A549 (cell line): ENCODE measurements around the gene SENP5.

ENCODE experiments used
- EHMT2 ChIP-seq: fragments of 200-600 bp; sonication (generic); IDR thresholded peaks from 2 replicates; pipeline ENCODE4 v1.6.1; 2016; ENCODE audit warnings: antibody characterized with exemption, low read depth, mild to moderate bottlenecking, moderate library complexity
- MAFK ChIP-seq: fragments of 450-650 bp; IDR thresholded peaks from 2 replicates; pipeline ENCODE4 v1.6.1; 2014; ENCODE audit not compliant: partially characterized antibody
- PBX3 ChIP-seq: IDR thresholded peaks from 2 replicates; pipeline ENCODE4 v1.6.1; 2012
- POLR2A ChIP-seq: IDR thresholded peaks from 2 replicates; pipeline ENCODE4 v1.6.1; 2012; ENCODE audit warnings: mild to moderate bottlenecking, low read length
- TF ChIP-seq, protein P1 (sequence below): fragments of >200 bp; sonication (Bioruptor Twin); formaldehyde crosslinking; IDR thresholded peaks from 3 replicates; pipeline ENCODE4 v1.5.1; 2016

GRCh38 chr3:196951371-196951770, 83.7 kb downstream of the SENP5 start:
- TF ChIP-seq POLR2A, result no peak
- no peak for TF ChIP-seq PBX3
- TF ChIP-seq, protein P1, sequence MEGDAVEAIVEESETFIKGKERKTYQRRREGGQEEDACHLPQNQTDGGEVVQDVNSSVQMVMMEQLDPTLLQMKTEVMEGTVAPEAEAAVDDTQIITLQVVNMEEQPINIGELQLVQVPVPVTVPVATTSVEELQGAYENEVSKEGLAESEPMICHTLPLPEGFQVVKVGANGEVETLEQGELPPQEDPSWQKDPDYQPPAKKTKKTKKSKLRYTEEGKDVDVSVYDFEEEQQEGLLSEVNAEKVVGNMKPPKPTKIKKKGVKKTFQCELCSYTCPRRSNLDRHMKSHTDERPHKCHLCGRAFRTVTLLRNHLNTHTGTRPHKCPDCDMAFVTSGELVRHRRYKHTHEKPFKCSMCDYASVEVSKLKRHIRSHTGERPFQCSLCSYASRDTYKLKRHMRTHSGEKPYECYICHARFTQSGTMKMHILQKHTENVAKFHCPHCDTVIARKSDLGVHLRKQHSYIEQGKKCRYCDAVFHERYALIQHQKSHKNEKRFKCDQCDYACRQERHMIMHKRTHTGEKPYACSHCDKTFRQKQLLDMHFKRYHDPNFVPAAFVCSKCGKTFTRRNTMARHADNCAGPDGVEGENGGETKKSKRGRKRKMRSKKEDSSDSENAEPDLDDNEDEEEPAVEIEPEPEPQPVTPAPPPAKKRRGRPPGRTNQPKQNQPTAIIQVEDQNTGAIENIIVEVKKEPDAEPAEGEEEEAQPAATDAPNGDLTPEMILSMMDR, result no peak
- TF ChIP-seq MAFK, result no peak
- no peak for TF ChIP-seq EHMT2
